ENCODE results near the gene MCM10. TPM values are rescaled to one million over a fixed set of nuclear protein-coding genes. Genes with fewer than 3 reads are reported as not detected.
"Not testable (repeated sequence)": the region's sequence is repeated elsewhere in the genome, so short reads cannot be mapped to it uniquely, and the experiment has no call there.

The MCM10 gene
- total and polyA plus RNA-seq, 2 of the 8 experiments (the other 6 are each of a cell fraction or from before 2014, with no cell fraction given), result 9.8 to 60.3 TPM

- POLR2A ChIA-PET (ENCODE audit: partially characterized antibody); FAIRE-seq; H2AFZ ChIP-seq (ENCODE audit: low read length): not testable (repeated sequence)
Measured at GRCh38 chr10:13242260-13242659, 80.9 kb downstream of the MCM10 start.

More at GRCh38 chr10:13242260-13242659, 80.9 kb downstream of the MCM10 start:
- H3K4me2 ChIP-seq (ENCODE audit: insufficient read depth in 1 of 2, low read depth in 2 of 2, low read length in 2 of 2); H2BK5ac ChIP-seq (ENCODE audit: low read depth, low read length); DNase-seq (ENCODE audit: low read depth in 1 of 2, low spot score in 2 of 2); H3K4me1 ChIP-seq (replicated peaks in 1 of 4; ENCODE audit: control insufficient read depth in 3 of 4, insufficient read depth in 4 of 4, low read length in 3 of 4); H3K27ac ChIP-seq (ENCODE audit: low read depth, low read length); H4K20me1 ChIP-seq (replicated peaks in 1 of 2; ENCODE audit: control insufficient read depth in 1 of 2, insufficient read depth in 2 of 2, low read length in 2 of 2); H3K79me2 ChIP-seq (ENCODE audit: control insufficient read depth in 1 of 2, insufficient read depth in 2 of 2, low read length in 2 of 2); H3K4ac ChIP-seq (replicated peaks; ENCODE audit: insufficient read length, low read depth, low read length); H2BK120ac ChIP-seq (replicated peaks; ENCODE audit: low read depth, low read length); H4K91ac ChIP-seq (replicated peaks; ENCODE audit: insufficient read length, low read length); H4K5ac ChIP-seq (ENCODE audit: insufficient read length, low read depth, low read length); H3K23ac ChIP-seq (ENCODE audit: insufficient read length); H2BK12ac ChIP-seq (ENCODE audit: low read depth, low read length); H4K8ac ChIP-seq (ENCODE audit: extremely low read depth, insufficient read depth, low read length); H3K79me1 ChIP-seq (ENCODE audit: low read depth, low read length); H3K9ac ChIP-seq (replicated peaks in 1 of 4; ENCODE audit: extremely low read depth in 1 of 4, low read depth in 3 of 4, low read length in 3 of 4); CTCF ChIA-PET (ENCODE audit: partially characterized antibody); H3K27me3 ChIP-seq (replicated peaks in 1 of 4; ENCODE audit: control insufficient read depth in 3 of 4, extremely low read depth in 1 of 4, insufficient read depth in 3 of 4, low read length in 3 of 4); H2AK5ac ChIP-seq (ENCODE audit: low read depth, low read length); H3K23me2 ChIP-seq (ENCODE audit: low read depth, low read length); H3K56ac ChIP-seq (replicated peaks; ENCODE audit: insufficient read length, low read depth, low read length); H3K36me3 ChIP-seq (ENCODE audit: control insufficient read depth in 2 of 4, insufficient read depth in 4 of 4, low read length in 3 of 4); H3K14ac ChIP-seq (ENCODE audit: insufficient read length); H3K4me3 ChIP-seq (ENCODE audit: extremely low read depth in 1 of 4, insufficient read depth in 2 of 4, low read depth in 3 of 4, low read length in 4 of 4); H3K18ac ChIP-seq (ENCODE audit: extremely low read depth, low read length); H3K9me3 ChIP-seq (ENCODE audit: insufficient read depth in 2 of 2, low read depth in 1 of 2, low read length in 1 of 2); H2BK20ac ChIP-seq (ENCODE audit: low read length); H2BK15ac ChIP-seq (ENCODE audit: low read length): not testable (repeated sequence)
- 94% methylated on average over 5 of the region's 5 CpGs; no CpG with 5 or more reads in 1 of the 2 experiments for WGBS, 2 experiments (ENCODE audit: extremely low coverage in 1 of 2, insufficient coverage in 1 of 2, insufficient read length in 1 of 2, insufficient replicate concordance in 2 of 2, low coverage in 1 of 2, low lambda C conversion rate in 2 of 2, missing lambda C conversion rate in 1 of 2)

All from H1 (cell line).